ENCODE data around the gene MYO9B.

MYO9B gene

GRCh38 chr19:17196610-17197009 lies 121.0 kb downstream of the MYO9B start:
- no peaks in the 10 kb centered on the region for H3K27me3 ChIP-seq (ENCODE audit: control insufficient read depth, low read length)
- no peaks in the 10 kb centered on the region for H4K20me1 ChIP-seq (ENCODE audit: control insufficient read depth, insufficient read depth, low read depth, low read length)
- H3K36me3 ChIP-seq (ENCODE audit: control insufficient read depth, low read length) = peaks cover 74% of the 10 kb centered on the region
- H3F3A ChIP-seq (ENCODE audit: control insufficient read depth, insufficient read depth) = peaks cover under 1% of the 10 kb centered on the region
- H3K4me2 ChIP-seq (ENCODE audit: low read length) = no peak overlapping the region
- no peaks in the 10 kb centered on the region for H3K79me2 ChIP-seq (ENCODE audit: control insufficient read depth, low read length)
- peaks cover 21% of the 10 kb centered on the region for H3K4me1 ChIP-seq (ENCODE audit: control insufficient read depth, low read length)
- no peak for TF ChIP-seq CTCF (IDR thresholded peaks at IDR 0.05; ENCODE audit: low read depth, low read length, poor library complexity, severe bottlenecking)
- TF ChIP-seq EZH2phosphoT487 (IDR thresholded peaks at IDR 0.05; ENCODE audit: borderline replicate concordance, low read length) = no peak
- H3K9me3 ChIP-seq (ENCODE audit: control insufficient read depth, insufficient read depth, low read length) = no peaks in the 10 kb centered on the region
- H3K9me2 ChIP-seq (replicated peaks; ENCODE audit: control insufficient read depth, low read length) = no peaks in the 10 kb centered on the region
- H3K27ac ChIP-seq (ENCODE audit: low read depth, low read length) = no peak overlapping the region
- no peak overlapping the region for H3K4me3 ChIP-seq (ENCODE audit: low read length)

GRCh38 chr19:17197666-17198065 lies 122.1 kb downstream of the MYO9B start:
- TF ChIP-seq CTCF (IDR thresholded peaks at IDR 0.05; ENCODE audit: low read depth, low read length, poor library complexity, severe bottlenecking) (no peak), EZH2phosphoT487 (IDR thresholded peaks at IDR 0.05; ENCODE audit: borderline replicate concordance, low read length) (no peak)
- H3K36me3 ChIP-seq (ENCODE audit: control insufficient read depth, low read length) = peaks cover 82% of the 10 kb centered on the region

GRCh38 chr19:17200408-17201079 lies 125.0 kb downstream of the MYO9B start:
- no peaks in the 10 kb centered on the region for H3K9me3 ChIP-seq (ENCODE audit: control insufficient read depth, insufficient read depth, low read length)
- no peak overlapping the region for H3K4me3 ChIP-seq (ENCODE audit: low read length)
- H4K20me1 ChIP-seq (ENCODE audit: control insufficient read depth, insufficient read depth, low read depth, low read length) = no peaks in the 10 kb centered on the region
- TF ChIP-seq CTCF (IDR thresholded peaks at IDR 0.05; ENCODE audit: low read depth, low read length, poor library complexity, severe bottlenecking) (no peak), EZH2phosphoT487 (IDR thresholded peaks at IDR 0.05; ENCODE audit: borderline replicate concordance, low read length) (no peak)
- H3K79me2 ChIP-seq (ENCODE audit: control insufficient read depth, low read length) = no peaks in the 10 kb centered on the region
- H3K27ac ChIP-seq (ENCODE audit: low read depth, low read length) = no peak overlapping the region
- peaks cover 74% of the 10 kb centered on the region for H3K36me3 ChIP-seq (ENCODE audit: control insufficient read depth, low read length)
- no peaks in the 10 kb centered on the region for H3F3A ChIP-seq (ENCODE audit: control insufficient read depth, insufficient read depth)
- no peaks in the 10 kb centered on the region for H3K9me2 ChIP-seq (replicated peaks; ENCODE audit: control insufficient read depth, low read length)
- no peak overlapping the region for H3K4me2 ChIP-seq (ENCODE audit: low read length)
- H3K27me3 ChIP-seq (ENCODE audit: control insufficient read depth, low read length) = no peaks in the 10 kb centered on the region
- peaks cover 16% of the 10 kb centered on the region for H3K4me1 ChIP-seq (ENCODE audit: control insufficient read depth, low read length)

More at GRCh38 chr19:17197666-17198065, 122.1 kb downstream of the MYO9B start:
- no peaks in the 10 kb centered on the region for H4K20me1 ChIP-seq (ENCODE audit: control insufficient read depth, insufficient read depth, low read depth, low read length)
- no peaks in the 10 kb centered on the region for H3K9me3 ChIP-seq (ENCODE audit: control insufficient read depth, insufficient read depth, low read length)
- peaks cover 11% of the 10 kb centered on the region for H3K4me1 ChIP-seq (ENCODE audit: control insufficient read depth, low read length)
- H3K4me2 ChIP-seq (ENCODE audit: low read length) = no peak overlapping the region
- H3K27ac ChIP-seq (ENCODE audit: low read depth, low read length) = no peak overlapping the region
- no peaks in the 10 kb centered on the region for H3K27me3 ChIP-seq (ENCODE audit: control insufficient read depth, low read length)
- no peaks in the 10 kb centered on the region for H3K9me2 ChIP-seq (replicated peaks; ENCODE audit: control insufficient read depth, low read length)
- no peaks in the 10 kb centered on the region for H3K79me2 ChIP-seq (ENCODE audit: control insufficient read depth, low read length)
- H3F3A ChIP-seq (ENCODE audit: control insufficient read depth, insufficient read depth) = no peaks in the 10 kb centered on the region
- no peak overlapping the region for H3K4me3 ChIP-seq (ENCODE audit: low read length)
